IMR-90 (cell line): ENCODE data around the gene SYCP1. TPM values are rescaled to one million over a fixed set of nuclear protein-coding genes. Genes with fewer than 3 reads are reported as not detected.

Experiments
- ATAC-seq: fragments of 200-7000 bp; cut with Tn5 transposase; 2 replicates; pipeline ENCODE4 v1.9.1; 2020; ENCODE audit warnings: low read depth, mild to moderate bottlenecking, moderate library complexity
- BruUV-seq: library from RNA; stranded (reverse); fragments of 400-500 nt; replicated peaks from 2 replicates; lab custom pipeline; 2021; lab: Mats Ljungman, UMichigan
- CTCF ChIA-PET: fragments of 300-600 bp; formaldehyde crosslinking; extraction: SDS; loops from one replicate; lab custom pipeline; 2021; ENCODE audit warnings: antibody characterized with exemption; lab: Yijun Ruan, JAX
- POLR2A ChIA-PET: fragments of 300-600 bp; sonication (Branson Sonifier 250); formaldehyde crosslinking; loops from one replicate; lab custom pipeline; 2022; ENCODE audit warnings: antibody characterized with exemption; ENCODE audit not compliant: unreplicated experiment; lab: Charles Lee
- DNase-seq: peaks from one replicate; pipeline ENCODE4 v3.0.0; 2013
- H2AFZ ChIP-seq: replicated peaks from 2 replicates; pipeline ENCODE3; 2013; ENCODE audit warnings: low read length, mild to moderate bottlenecking; ENCODE audit not compliant: poor library complexity
- H2AK5ac ChIP-seq: 2 replicates; pipeline ENCODE4 v1.6.1; 2013; ENCODE audit warnings: low read depth, low read length, inconsistent platforms
- H2AK9ac ChIP-seq: replicated peaks from 2 replicates; pipeline ENCODE3; 2013; ENCODE audit warnings: mild to moderate bottlenecking, low read depth, low read length, moderate library complexity; ENCODE audit not compliant: poor library complexity
- H2BK120ac ChIP-seq: 2 replicates; pipeline ENCODE4 v1.6.1; 2013; ENCODE audit warnings: low read depth, low read length, inconsistent platforms
- H2BK15ac ChIP-seq: 3 replicates; pipeline ENCODE4 v1.6.1; 2013; ENCODE audit warnings: low read depth, low read length, inconsistent platforms
- H2BK20ac ChIP-seq: 2 replicates; pipeline ENCODE4 v1.6.1; 2013; ENCODE audit warnings: low read depth, mild to moderate bottlenecking, inconsistent platforms, low read length, moderate library complexity
- H2BK5ac ChIP-seq: 2 replicates; pipeline ENCODE4 v1.6.1; 2013; ENCODE audit warnings: mild to moderate bottlenecking, low read depth, low read length, inconsistent platforms; ENCODE audit not compliant: poor library complexity, severe bottlenecking
- H3K14ac ChIP-seq: replicated peaks from 2 replicates; pipeline ENCODE4 v1.6.1; 2013; ENCODE audit warnings: low read depth, low read length, inconsistent platforms
- H3K18ac ChIP-seq: 2 replicates; pipeline ENCODE4 v1.6.1; 2013; ENCODE audit warnings: low read depth, low read length, control low read depth
- H3K23ac ChIP-seq: 2 replicates; pipeline ENCODE4 v1.6.1; 2013; ENCODE audit warnings: low read depth, low read length, inconsistent platforms
- H3K27ac ChIP-seq: 2 replicates; pipeline ENCODE4 v1.5.1; 2013; ENCODE audit warnings: mild to moderate bottlenecking, control low read depth, low read length; ENCODE audit not compliant: insufficient read depth
- H3K27me3 ChIP-seq: 2 replicates; pipeline ENCODE4 v1.6.1; 2013; ENCODE audit warnings: low read length; ENCODE audit not compliant: control insufficient read depth, insufficient read depth
- H3K36me3 ChIP-seq: 2 replicates; pipeline ENCODE4 v1.6.1; 2013; ENCODE audit warnings: low read length, mixed read lengths; ENCODE audit not compliant: control insufficient read depth, insufficient read depth
- H3K4ac ChIP-seq: 2 replicates; pipeline ENCODE4 v1.6.1; 2013; ENCODE audit warnings: low read depth, low read length, inconsistent platforms
- H3K4me1 ChIP-seq: 2 replicates; pipeline ENCODE4 v1.6.1; 2013; ENCODE audit warnings: low read length, mixed read lengths; ENCODE audit not compliant: control insufficient read depth, insufficient read depth
- H3K4me2 ChIP-seq: 2 replicates; pipeline ENCODE4 v1.6.1; 2013; ENCODE audit warnings: low read depth, mild to moderate bottlenecking, control low read depth, low read length, moderate library complexity
- H3K4me3 ChIP-seq: 2 replicates; pipeline ENCODE4 v1.5.1; 2013; ENCODE audit warnings: low read depth, mild to moderate bottlenecking, control low read depth, low read length, moderate library complexity; ENCODE audit not compliant: insufficient read depth
- H3K56ac ChIP-seq: 2 replicates; pipeline ENCODE4 v1.6.1; 2013; ENCODE audit warnings: low read length, inconsistent platforms; ENCODE audit not compliant: insufficient read depth; ENCODE audit errors: extremely low read depth
- H3K79me1 ChIP-seq, 2 experiments: 2 replicates each; pipeline ENCODE4 v1.6.1; 2013; ENCODE audit warnings: low read length in 2 of 2, inconsistent platforms in 1 of 2, low read depth in 1 of 2
- H3K9ac ChIP-seq: 2 replicates; pipeline ENCODE4 v1.6.1; 2013; ENCODE audit warnings: low read depth, low read length, control low read depth
- H3K9me1 ChIP-seq: 2 replicates; pipeline ENCODE4 v1.6.1; 2013; ENCODE audit warnings: low read length, inconsistent platforms; ENCODE audit not compliant: insufficient read depth
- H3K9me3 ChIP-seq: 2 replicates; pipeline ENCODE4 v1.6.1; 2013; ENCODE audit warnings: low read length; ENCODE audit not compliant: control insufficient read depth, insufficient read depth
- H4K20me1 ChIP-seq: 2 replicates; pipeline ENCODE4 v1.6.1; 2013; ENCODE audit warnings: low read length, inconsistent platforms; ENCODE audit not compliant: insufficient read depth
- H4K5ac ChIP-seq: 2 replicates; pipeline ENCODE4 v1.6.1; 2013; ENCODE audit warnings: mild to moderate bottlenecking, low read depth, low read length, control low read depth
- H4K8ac ChIP-seq, 2 experiments: 2 replicates each; pipeline ENCODE4 v1.6.1; 2013; ENCODE audit warnings: low read depth in 2 of 2, low read length in 2 of 2, control low read depth in 1 of 2, inconsistent platforms in 1 of 2
- H4K91ac ChIP-seq: 2 replicates; pipeline ENCODE4 v1.6.1; 2013; ENCODE audit warnings: low read depth, low read length, inconsistent platforms; ENCODE audit not compliant: insufficient read depth
- BHLHE40 ChIP-seq: fragments of 150-350 bp; IDR thresholded peaks from 2 replicates; pipeline ENCODE4 v1.6.1; 2016; ENCODE audit warnings: mild to moderate bottlenecking, low read depth, low read length
- CEBPB ChIP-seq: IDR thresholded peaks from 2 replicates; pipeline ENCODE4 v1.6.1; 2012; ENCODE audit warnings: low read depth, low read length, improper control_type of control experiment
- CHD1 ChIP-seq: IDR thresholded peaks from 2 replicates; pipeline ENCODE4 v1.6.1; 2012; ENCODE audit warnings: low read depth, low read length, improper control_type of control experiment
- FOS ChIP-seq: fragments of 150-350 bp; IDR thresholded peaks from 2 replicates; pipeline ENCODE4 v1.6.1; 2016; ENCODE audit warnings: low read depth, low read length
- MAFK ChIP-seq: IDR thresholded peaks from 2 replicates; pipeline ENCODE4 v1.6.1; 2012; ENCODE audit warnings: low read depth, low read length, improper control_type of control experiment
- MAZ ChIP-seq: IDR thresholded peaks from 2 replicates; pipeline ENCODE4 v1.6.1; 2012; ENCODE audit warnings: low read depth, mild to moderate bottlenecking, low read length, improper control_type of control experiment, moderate library complexity, borderline replicate concordance
- MXI1 ChIP-seq: IDR thresholded peaks from 2 replicates; pipeline ENCODE4 v1.6.1; 2012; ENCODE audit warnings: low read depth, mild to moderate bottlenecking, low read length, moderate library complexity, borderline replicate concordance
- NFE2L2 ChIP-seq: fragments of 150-350 bp; IDR thresholded peaks from 2 replicates; pipeline ENCODE4 v1.6.1; 2016; ENCODE audit warnings: low read depth, mild to moderate bottlenecking, low read length
- POLR2A ChIP-seq: IDR thresholded peaks from 2 replicates; pipeline ENCODE4 v1.6.1; 2012; ENCODE audit warnings: mild to moderate bottlenecking, low read depth, low read length
- RAD21 ChIP-seq: IDR thresholded peaks from 2 replicates; pipeline ENCODE4 v1.6.1; 2012; ENCODE audit warnings: low read length, improper control_type of control experiment
- RCOR1 ChIP-seq: IDR thresholded peaks from 2 replicates; pipeline ENCODE4 v1.6.1; 2012; ENCODE audit warnings: mild to moderate bottlenecking, low read length, improper control_type of control experiment; ENCODE audit not compliant: insufficient replicate concordance
- RFX5 ChIP-seq: IDR thresholded peaks from 2 replicates; pipeline ENCODE4 v1.8.0; 2012; ENCODE audit warnings: low read depth, mild to moderate bottlenecking, low read length, moderate library complexity
- SMC3 ChIP-seq: fragments of 150-350 bp; IDR thresholded peaks from 2 replicates; pipeline ENCODE4 v1.6.1; 2016; ENCODE audit warnings: low read depth, mild to moderate bottlenecking, antibody characterized with exemption, low read length, moderate library complexity
- WGBS, 2 experiments: methylation state at CpG; one replicate each; pipeline versions ENCODE4 v1.1.5 to v1.1.7; 2013; ENCODE audit warnings: missing lambda C conversion rate in 2 of 2; ENCODE audit not compliant: insufficient read length in 1 of 2; ENCODE audit errors: extremely low coverage in 2 of 2; 5-methylcytosine and 5-hydroxymethylcytosine counted together
- dilution Hi-C: fragments of 300-500 bp; cut with HindIII; formaldehyde crosslinking; loops from one replicate; pipeline ENCODE4 v1.14.3; 2018; ENCODE audit warnings: low sequenced_read_pairs; ENCODE audit not compliant: unreplicated experiment
- in situ Hi-C: fragments of 300-500 bp; cut with MboI; formaldehyde crosslinking; loops from 3 replicates; pipeline ENCODE4 v1.14.3; 2019; ENCODE audit warnings: low sequenced_read_pairs, inconsistent platforms, mixed read lengths
- intact Hi-C: fragments of 100-400 bp; cut with micrococcal nuclease; formaldehyde crosslinking; loops from 2 replicates; pipeline ENCODE4 v1.10.0; 2022
- polyA plus RNA-seq, 3 experiments: library from polyadenylated mRNA; depleted of rRNA; stranded (reverse); fragments of >200 nt; gene quantifications; 2 replicates each; pipeline ENCODE4 v1.2.3, GENCODE V29; 2012; ENCODE audit warnings: low replicate concordance in 1 of 3
- total RNA-seq: library from RNA; depleted of rRNA; stranded (reverse); fragments of >200 nt; gene quantifications from 2 replicates; pipeline ENCODE4 v1.2.3, GENCODE V29; 2012
- TF ChIP-seq, protein P1 (sequence below): fragments of 150-350 bp; IDR thresholded peaks from 2 replicates; pipeline ENCODE4 v1.6.1; 2016; ENCODE audit warnings: low read depth, mild to moderate bottlenecking, low read length, moderate library complexity, borderline replicate concordance
- TF ChIP-seq, protein P2 (sequence below): fragments of 150-350 bp; IDR thresholded peaks from 2 replicates; pipeline ENCODE4 v1.6.1; 2017; ENCODE audit warnings: mild to moderate bottlenecking, antibody characterized with exemption, low read length, low read depth
- TF ChIP-seq, protein P3 (sequence below): conservative IDR thresholded peaks from 2 replicates; pipeline ENCODE4 v1.5.1; 2012; ENCODE audit warnings: mild to moderate bottlenecking, low read depth, low read length, improper control_type of control experiment

The SYCP1 gene
- total and polyA plus RNA-seq, 2 of the 4 experiments (the other 2 are of a cell fraction) = not detected

DNA sequence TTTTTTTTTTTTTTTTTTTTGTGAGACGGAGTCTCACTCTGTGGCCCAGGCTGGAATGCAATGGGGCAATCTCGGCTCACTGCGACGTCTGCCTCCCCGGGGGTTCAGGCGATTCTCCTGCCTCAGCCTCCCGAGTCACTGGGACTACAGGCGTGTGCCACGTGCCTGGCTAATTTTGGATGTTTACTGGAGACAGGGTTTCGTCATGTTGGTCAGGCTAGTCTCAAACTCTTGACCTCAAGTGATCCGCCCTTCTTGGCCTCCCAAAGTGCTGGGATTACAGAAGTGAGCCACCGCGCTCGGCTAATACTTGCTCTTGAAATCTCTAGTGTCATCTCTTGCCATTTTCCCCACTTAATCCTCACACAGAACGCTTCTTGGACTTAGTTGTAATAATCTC lies 1.1 kb upstream of the SYCP1 start:
- Histone ChIP-seq H2BK120ac (no peak overlapping the region), H2BK20ac (no peak overlapping the region), H4K91ac (no peak overlapping the region), H3K23ac (no peak overlapping the region), H2AFZ (no peak overlapping the region), H3K9me3 (no peaks in the 10 kb centered on the region), H3K9me1 (0 out of 2 replicates have a peak, but pooled peaks cover 3% of the 10 kb centered on the region), H3K4me3 (no peak overlapping the region), H3K9ac (no peak overlapping the region), H3K27me3 (peaks cover 17% of the 10 kb centered on the region), H2BK5ac (no peak overlapping the region), H3K27ac (no peak overlapping the region), H3K4me2 (no peak overlapping the region), H3K4me1 (no peaks in the 10 kb centered on the region), H2AK9ac (no peak overlapping the region), H3K18ac (no peak overlapping the region), H2AK5ac (no peak overlapping the region), H3K14ac (no peak overlapping the region), H3K4ac (no peak overlapping the region), H3K36me3 (no peaks in the 10 kb centered on the region), H4K5ac (no peak overlapping the region), H2BK15ac (no peak overlapping the region), H4K8ac (no peak overlapping the region), H3K79me1 (no peaks in the 10 kb centered on the region), H3K56ac (no peak overlapping the region), H4K20me1 (no peaks in the 10 kb centered on the region)
- POLR2A ChIA-PET = no interaction called here
- DNase-seq = no peak
- no TSS peak for BruUV-seq
- ATAC-seq = no peak
- WGBS, 2 experiments = 75% methylated on average over 4 of the region's 15 CpGs; no CpG with 5 or more reads in 1 of the 2 experiments
- intact Hi-C loops = no loop called here
- dilution Hi-C loops = no loop called here
- CTCF ChIA-PET = no interaction called here
- TF ChIP-seq RFX5 = no peak
- TF ChIP-seq NFE2L2 = no peak
- TF ChIP-seq SMC3 = no peak
- TF ChIP-seq, protein P1, sequence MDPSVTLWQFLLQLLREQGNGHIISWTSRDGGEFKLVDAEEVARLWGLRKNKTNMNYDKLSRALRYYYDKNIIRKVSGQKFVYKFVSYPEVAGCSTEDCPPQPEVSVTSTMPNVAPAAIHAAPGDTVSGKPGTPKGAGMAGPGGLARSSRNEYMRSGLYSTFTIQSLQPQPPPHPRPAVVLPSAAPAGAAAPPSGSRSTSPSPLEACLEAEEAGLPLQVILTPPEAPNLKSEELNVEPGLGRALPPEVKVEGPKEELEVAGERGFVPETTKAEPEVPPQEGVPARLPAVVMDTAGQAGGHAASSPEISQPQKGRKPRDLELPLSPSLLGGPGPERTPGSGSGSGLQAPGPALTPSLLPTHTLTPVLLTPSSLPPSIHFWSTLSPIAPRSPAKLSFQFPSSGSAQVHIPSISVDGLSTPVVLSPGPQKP = no peak
- no peak for TF ChIP-seq CEBPB
- TF ChIP-seq, protein P2, sequence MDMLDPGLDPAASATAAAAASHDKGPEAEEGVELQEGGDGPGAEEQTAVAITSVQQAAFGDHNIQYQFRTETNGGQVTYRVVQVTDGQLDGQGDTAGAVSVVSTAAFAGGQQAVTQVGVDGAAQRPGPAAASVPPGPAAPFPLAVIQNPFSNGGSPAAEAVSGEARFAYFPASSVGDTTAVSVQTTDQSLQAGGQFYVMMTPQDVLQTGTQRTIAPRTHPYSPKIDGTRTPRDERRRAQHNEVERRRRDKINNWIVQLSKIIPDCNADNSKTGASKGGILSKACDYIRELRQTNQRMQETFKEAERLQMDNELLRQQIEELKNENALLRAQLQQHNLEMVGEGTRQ = no peak
- no peak for TF ChIP-seq CHD1
- no peak for TF ChIP-seq FOS
- no peak for TF ChIP-seq RAD21
- TF ChIP-seq POLR2A = no peak
- no peak for TF ChIP-seq MAZ
- no peak for TF ChIP-seq RCOR1
- no peak for TF ChIP-seq BHLHE40
- TF ChIP-seq MAFK = no peak
- TF ChIP-seq MXI1 = no peak
- TF ChIP-seq, protein P3, sequence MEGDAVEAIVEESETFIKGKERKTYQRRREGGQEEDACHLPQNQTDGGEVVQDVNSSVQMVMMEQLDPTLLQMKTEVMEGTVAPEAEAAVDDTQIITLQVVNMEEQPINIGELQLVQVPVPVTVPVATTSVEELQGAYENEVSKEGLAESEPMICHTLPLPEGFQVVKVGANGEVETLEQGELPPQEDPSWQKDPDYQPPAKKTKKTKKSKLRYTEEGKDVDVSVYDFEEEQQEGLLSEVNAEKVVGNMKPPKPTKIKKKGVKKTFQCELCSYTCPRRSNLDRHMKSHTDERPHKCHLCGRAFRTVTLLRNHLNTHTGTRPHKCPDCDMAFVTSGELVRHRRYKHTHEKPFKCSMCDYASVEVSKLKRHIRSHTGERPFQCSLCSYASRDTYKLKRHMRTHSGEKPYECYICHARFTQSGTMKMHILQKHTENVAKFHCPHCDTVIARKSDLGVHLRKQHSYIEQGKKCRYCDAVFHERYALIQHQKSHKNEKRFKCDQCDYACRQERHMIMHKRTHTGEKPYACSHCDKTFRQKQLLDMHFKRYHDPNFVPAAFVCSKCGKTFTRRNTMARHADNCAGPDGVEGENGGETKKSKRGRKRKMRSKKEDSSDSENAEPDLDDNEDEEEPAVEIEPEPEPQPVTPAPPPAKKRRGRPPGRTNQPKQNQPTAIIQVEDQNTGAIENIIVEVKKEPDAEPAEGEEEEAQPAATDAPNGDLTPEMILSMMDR = no peak
- in situ Hi-C loops = no loop called here
